Measurements from ENCODE around the gene CHPF2. TPM values are rescaled to one million over a fixed set of nuclear protein-coding genes. Genes with fewer than 3 reads are reported as not detected.

The CHPF2 gene
- total RNA-seq, 1 experiment from 2014 or later: 26.5 TPM

DNA sequence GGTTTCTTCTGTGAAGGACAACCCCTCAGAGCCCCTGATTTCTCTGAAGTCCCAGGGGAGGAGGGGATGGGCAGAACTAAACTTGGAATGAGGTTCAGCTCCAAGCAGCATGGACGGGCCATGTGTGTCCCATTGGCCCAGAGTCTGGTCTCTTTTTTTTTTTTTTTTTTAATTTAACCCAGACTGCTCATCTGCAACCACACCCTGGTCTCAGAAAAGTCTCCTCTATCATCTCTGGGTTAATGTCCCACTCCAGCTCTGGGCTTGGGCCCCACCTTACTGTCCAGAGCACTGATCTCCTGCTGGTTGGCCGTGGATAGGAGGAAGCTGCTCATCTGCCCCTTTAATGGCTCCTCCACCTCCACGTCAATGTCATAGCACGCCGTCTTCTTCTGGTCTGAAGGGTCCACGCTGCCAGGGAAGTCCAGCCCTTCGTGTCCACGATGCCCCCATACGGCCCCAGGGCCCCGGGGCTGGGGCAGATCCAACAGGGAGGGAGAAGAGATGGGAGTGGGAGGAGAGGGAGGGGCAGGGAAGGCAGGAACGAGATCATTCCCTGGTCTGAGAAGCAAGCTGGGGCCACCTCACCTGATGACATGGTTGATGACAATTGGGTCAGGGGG, 7.7 kb downstream of the CHPF2 start:
- Histone ChIP-seq H3K27me3 (no peaks in the 10 kb centered on the region), H3K4me3 (no peak overlapping the region), H3K9me3 (no peaks in the 10 kb centered on the region), H3K36me3 (peaks cover 7% of the 10 kb centered on the region)
- no peak for DNase-seq

DNA sequence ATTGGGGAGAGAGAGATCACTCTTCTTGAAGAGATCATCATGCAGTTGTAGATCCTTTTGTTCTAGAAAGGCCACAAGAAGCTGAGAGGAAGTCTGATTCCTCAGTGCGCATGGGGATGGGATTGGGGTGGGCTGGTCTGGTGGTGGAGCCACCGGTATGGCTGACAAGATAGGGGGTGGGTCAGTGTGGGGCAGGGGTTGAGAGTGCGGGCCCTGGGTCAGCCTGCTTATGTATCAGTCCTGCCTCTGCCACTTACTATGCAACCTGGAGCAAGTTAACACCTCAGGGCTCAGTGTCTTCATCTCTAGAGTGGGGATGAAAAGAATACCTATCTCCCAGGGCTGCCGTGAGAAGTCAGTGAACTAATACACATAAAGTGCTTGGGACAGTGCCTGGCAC, 8.3 kb downstream of the CHPF2 start:
- no peak for DNase-seq
- Histone ChIP-seq H3K27me3 (no peaks in the 10 kb centered on the region), H3K9me3 (no peaks in the 10 kb centered on the region), H3K36me3 (peaks cover 7% of the 10 kb centered on the region), H3K4me3 (no peak overlapping the region)

DNA sequence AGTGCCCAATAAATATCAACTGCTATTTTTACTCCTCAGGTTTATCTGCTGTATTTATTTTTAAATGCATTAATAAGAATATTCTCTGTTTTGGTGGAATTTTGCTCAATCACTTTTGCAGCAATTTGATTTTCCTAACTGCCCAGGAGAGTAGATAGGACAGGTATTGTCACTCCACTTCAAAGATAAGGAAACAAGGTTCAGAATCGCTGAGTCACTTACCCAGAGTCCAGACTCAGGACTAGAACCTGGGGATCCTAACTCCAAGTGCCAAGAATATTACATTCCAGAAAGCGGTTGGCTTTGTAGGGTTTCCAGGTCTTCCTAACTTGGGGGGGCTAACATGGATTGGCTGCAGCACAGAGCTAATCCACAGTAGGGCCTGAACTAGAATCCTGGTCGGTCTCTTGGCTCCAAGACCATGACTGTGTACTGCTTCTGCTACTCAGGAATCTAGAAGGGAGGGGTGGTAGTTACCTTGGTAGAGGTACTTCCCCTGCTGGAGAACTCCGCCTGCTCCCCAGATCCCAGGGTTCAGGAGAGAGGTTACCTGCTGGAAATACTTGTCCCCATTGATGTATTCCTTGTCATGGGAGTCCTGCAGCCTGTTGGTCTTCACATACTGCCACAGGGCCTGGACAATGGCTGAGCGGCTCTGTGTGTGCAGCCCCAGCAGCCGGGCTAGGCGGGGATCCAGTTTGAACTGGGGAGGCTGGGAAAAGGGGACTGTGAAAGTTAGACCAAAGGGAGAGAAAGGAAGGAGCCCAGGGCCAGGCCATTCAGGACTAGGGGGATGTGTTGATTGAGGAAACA, 8.9 kb downstream of the CHPF2 start:
- H3K4me3 ChIP-seq: no peak overlapping the region
- H3K27me3 ChIP-seq: no peaks in the 10 kb centered on the region
- no peak for DNase-seq
- H3K9me3 ChIP-seq: no peaks in the 10 kb centered on the region
- peaks cover 5% of the 10 kb centered on the region for H3K36me3 ChIP-seq

DNA sequence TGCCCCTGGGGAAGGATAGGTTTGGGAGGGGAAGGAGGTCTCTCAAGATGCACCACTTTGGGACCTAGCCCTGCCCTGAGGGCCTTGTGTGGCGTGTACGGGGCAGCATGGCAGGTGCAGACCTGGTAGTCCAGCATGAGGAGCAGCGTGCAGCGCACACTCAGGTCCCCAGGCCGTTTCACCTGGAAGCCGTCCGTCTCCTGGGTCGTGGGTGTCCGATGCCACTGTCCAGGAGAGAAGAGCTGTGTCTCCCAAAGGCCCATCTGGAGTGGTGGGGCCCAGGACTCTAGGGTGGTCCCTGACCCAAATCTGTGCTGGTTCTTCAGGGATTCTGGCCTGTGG, 9.4 kb downstream of the CHPF2 start:
- Histone ChIP-seq H3K4me3 (no peak overlapping the region), H3K9me3 (no peaks in the 10 kb centered on the region), H3K36me3 (peaks cover 4% of the 10 kb centered on the region; the same call in 1 of the 2 replicates), H3K27me3 (no peaks in the 10 kb centered on the region)
- DNase-seq: no peak

DNA sequence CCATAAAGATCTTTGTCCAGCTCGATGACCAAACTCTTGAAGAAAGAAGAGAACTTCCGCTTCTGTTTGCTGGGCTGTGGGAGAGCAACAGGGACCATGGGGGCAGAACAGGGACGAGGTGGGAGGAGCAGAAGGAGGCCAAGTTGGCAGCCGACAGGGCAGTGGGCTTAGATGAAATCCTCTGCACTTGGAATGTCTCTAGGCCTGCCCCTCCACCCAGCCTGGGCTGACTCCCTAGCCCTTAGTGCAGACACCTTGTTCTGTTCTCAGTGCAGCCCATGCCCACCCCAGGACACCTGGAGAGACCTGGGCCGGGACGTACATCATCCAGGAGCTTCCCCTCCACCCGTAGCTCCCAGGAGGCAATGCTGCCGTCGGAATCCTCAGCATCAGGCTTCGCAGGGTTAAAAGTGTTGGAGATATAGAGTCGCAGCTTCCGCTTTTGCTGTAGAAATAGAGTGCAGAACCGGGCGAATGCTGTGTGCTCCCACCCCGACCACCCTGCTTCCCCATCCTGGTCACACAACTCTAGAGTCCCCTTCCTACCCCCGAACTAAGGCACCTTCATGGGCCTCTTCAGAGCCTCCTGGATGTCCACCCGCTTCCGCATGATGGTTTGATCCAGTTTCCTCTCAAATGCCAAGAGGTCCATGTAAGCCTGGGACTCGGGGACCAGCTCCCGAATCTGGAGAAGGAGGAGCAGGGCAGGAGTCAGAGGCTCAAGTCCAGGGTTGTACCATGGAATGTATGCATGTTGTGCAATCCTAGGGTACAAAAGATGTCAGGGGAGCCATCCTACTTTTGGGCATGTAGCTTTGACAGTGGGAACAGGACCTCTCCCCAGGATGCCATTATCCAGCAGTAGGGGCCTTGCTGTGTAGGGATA, 10.1 kb downstream of the CHPF2 start:
- Histone ChIP-seq H3K27me3 (no peaks in the 10 kb centered on the region), H3K9me3 (no peaks in the 10 kb centered on the region), H3K36me3 (no peaks in the 10 kb centered on the region), H3K4me3 (no peak overlapping the region)
- no peak for DNase-seq

DNA sequence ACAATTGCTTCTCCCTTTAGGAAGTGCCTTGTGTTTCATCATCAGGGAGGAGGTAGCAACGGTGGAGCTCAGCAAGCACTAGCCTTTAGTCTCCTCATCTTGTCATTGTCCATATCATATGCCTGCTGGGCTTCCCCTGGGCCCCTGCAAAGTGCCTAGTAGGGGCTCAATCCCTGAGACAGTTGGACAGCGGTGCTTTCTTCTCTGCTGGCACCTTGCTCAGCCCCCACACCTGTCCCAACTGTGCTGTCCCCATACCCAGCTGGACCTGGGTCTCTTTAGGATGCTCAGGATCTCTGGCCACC, 10.7 kb downstream of the CHPF2 start:
- no peaks in the 10 kb centered on the region for H3K27me3 ChIP-seq
- no peaks in the 10 kb centered on the region for H3K9me3 ChIP-seq
- H3K36me3 ChIP-seq: no peaks in the 10 kb centered on the region
- H3K4me3 ChIP-seq: no peak overlapping the region
- no peak for DNase-seq

DNA sequence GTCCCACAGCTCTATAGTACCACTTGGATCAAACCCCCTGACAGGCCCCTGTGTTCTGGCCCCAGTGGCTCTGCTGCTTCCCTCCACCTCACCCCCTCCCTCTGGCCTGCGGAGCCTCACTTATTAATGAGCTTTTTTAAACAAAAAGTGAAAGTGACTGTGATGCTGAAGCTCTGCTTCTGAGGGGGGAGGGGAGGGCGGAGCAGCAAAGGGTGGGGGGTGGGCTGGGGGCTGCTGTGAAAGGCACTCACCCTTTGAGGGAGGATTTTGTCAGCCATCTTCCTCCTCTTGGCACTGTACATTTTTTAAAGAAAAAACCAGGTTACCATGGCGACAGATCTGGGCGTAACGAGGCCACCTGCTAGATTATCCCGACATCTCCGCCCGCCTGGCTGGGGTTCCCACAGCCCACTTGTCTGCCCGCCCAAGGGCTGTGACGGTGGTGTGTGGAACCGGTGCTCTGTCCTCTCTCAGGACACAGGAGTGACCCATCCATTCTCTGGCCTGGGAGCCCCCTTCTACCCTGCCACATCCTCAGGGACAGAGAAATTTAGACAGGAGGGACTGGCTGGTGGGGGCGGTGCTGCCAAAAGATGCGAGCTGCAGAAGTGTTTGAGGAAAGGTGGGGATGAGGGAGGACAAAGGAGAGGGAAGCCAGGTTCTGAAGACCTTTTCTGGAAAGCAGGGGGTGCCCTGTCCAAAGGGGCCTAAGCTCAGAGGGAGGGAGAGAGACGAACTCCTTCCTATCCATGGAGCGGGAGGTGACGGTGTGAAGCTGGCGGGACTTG, 11.3 kb downstream of the CHPF2 start:
- H3K4me3 ChIP-seq: no peak overlapping the region
- no peak for DNase-seq
- H3K27me3 ChIP-seq: no peaks in the 10 kb centered on the region
- H3K9me3 ChIP-seq: no peaks in the 10 kb centered on the region
- no peaks in the 10 kb centered on the region for H3K36me3 ChIP-seq

DNA sequence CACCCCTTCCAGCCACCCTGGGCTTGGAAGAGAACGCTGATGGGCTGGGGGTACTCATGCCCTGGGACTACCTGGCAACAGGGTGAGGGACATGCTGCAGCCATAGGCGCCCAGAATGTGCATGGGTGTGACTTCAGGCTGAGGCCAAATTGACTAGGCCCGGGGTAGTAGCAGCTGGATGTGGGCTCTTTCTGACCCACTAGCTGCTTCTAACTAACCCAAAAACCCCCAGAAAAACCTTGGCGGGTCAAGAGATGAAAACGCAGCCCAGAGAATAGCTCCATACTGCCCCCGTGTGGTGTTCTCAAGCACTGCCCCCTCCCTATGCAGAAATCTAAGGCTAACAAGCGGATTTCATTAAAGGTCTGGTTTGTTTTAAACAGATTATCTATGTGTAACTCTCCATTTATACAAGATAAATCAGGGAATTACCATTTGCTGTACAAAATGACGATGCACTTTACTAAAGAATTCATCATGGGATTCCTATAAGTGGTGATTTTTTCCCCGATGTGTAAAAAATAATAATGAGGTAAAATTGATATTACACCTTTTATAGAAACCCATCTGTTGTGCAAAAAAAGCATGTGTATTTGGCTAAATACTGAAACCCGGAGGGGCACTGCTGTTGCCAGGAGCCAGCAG, 12.0 kb downstream of the CHPF2 start:
- DNase-seq: no peak
- Histone ChIP-seq H3K9me3 (no peaks in the 10 kb centered on the region), H3K27me3 (no peaks in the 10 kb centered on the region), H3K36me3 (no peaks in the 10 kb centered on the region), H3K4me3 (no peak overlapping the region)

DNA sequence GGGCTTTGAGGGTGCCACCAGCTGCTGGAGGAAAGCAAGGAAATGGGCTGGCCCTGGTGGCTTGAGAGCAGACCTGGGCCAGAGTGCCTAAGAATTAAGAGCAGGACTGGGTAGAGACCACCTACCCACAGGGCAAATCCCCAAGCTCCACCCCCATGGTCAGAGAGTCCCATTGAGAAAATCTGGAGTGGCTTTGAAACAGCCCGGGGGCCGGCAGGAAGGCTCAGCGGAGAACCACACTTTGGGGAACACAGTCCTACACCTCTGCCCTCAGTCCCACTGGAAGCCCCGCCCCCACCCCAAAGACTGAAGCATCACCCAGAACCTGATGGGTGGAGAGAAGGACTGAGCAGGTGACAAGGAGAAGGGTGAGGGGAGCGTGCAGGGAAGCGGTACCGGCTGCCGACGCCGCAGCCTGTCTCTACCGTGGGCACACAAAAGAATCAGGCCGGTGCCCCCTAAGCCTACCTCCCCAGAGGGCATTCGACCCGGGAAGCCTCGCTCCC, 12.6 kb downstream of the CHPF2 start:
- Histone ChIP-seq H3K27me3 (no peaks in the 10 kb centered on the region), H3K4me3 (no peak overlapping the region), H3K9me3 (no peaks in the 10 kb centered on the region), H3K36me3 (no peaks in the 10 kb centered on the region)
- DNase-seq: no peak

DNA sequence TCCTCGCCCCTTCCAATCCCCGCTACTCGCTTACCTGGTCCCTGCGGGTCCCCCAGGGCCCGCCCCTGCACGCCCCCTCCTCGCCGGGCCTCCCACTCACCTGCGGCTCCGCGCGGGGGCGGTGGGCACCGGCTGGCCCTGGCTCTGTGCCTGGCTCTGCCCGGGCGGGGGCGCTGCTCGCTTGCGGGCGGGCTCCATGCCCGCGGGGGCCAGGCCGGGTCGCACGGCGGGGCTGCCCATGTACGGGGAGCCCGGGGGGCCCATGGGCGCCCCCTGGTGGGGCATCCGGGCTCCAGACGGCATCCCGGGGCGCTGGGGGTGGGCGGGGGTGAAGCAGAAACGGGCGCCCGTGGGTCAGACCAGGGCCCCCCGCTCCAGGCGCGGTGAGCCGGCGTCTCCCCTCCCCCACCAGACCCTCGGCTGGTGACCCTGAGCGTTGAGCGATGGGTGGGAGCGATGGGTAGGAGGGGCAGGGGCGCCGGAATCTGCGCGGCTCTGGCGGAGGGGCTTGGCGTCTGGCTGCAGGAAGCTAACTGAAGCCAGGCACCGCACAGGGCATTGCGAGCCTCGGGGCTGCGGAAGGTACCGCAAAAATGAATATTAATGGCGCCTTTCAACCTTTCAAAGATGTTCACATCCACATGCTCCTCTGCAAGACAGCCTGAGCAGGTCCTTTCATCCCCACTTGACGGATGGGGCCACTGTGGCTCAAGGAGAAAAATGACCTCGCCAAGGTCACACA, 13.2 kb downstream of the CHPF2 start:
- H3K4me3 ChIP-seq: no peak overlapping the region
- DNase-seq: peak; percentile 21
- H3K36me3 ChIP-seq: no peaks in the 10 kb centered on the region
- no peaks in the 10 kb centered on the region for H3K27me3 ChIP-seq
- no peaks in the 10 kb centered on the region for H3K9me3 ChIP-seq

DNA sequence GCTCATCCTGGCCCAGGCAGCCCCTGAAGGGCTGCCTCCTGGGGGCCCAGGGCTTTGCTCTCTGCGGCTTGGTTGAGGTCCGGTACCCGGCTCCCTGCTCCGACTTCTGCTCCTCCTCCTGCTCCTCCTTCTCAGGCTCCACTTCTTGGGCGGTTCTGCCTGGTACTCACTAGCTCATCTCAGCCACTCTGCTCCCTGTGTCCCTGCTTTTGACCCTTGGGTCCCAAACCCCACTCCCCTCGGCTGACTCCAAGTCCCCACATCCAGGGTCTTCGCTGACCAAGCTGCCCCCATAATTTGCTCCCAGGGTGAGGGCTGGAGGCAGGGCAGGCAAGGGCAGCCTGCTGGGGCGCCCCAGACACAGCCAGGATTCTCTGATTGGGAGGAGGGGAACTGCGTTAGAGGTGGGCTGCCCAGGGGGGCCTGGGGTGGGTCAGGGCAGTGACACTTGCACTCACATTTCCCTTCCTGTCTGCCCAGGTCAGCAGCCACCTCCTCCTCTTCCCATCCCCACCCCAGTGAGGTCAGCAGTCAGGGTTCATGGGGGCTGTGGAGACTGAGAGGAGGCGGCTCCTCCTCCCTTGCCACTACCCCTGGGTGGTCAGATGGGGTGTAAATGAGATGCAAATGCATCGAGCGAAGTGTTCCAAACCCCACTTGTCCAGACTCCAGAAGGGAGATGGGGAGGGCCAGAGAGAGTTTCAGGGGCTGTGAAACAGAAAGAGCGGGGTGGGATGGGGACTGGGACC, 14.0 kb downstream of the CHPF2 start:
- Histone ChIP-seq H3K4me3 (no peak overlapping the region), H3K9me3 (no peaks in the 10 kb centered on the region), H3K27me3 (no peaks in the 10 kb centered on the region), H3K36me3 (no peaks in the 10 kb centered on the region)
- no peak for DNase-seq

DNA sequence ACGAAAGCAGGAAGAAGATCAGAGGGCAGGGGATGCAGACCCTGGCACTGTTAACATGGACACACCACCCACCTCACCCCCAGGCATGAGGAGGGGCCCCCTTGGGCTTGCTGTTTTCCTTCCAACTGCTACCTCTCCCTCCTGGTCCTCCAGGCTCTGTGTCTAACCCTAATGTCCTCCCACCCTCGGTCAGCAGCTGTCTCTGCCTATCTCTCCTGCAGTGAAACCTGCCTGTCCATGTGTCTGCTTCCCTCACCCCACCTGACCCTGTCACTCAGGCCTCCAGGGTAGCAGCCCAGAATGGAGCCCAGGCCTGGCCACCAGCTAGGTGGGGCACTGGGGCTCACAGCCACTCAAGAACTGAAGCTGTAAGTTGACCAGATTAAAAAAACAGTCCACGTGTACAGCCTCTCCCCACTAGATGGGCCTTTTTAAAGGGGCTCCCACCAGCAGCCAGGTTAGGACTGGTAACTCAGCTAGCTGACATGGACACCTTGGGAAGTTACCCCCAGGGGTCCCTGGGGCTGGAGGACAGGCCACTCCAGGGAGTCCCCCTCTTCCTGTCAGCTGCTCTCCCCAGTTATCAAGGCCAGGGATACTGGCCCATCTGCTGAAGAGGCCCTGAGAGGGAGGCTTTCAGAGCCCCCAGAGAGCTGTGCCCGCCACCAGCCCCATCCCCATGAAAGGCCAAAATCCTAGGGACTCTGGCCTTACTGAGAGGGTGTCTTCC, 14.7 kb downstream of the CHPF2 start:
- DNase-seq: no peak
- Histone ChIP-seq H3K4me3 (no peak overlapping the region), H3K27me3 (no peaks in the 10 kb centered on the region), H3K36me3 (no peaks in the 10 kb centered on the region), H3K9me3 (no peaks in the 10 kb centered on the region)

DNA sequence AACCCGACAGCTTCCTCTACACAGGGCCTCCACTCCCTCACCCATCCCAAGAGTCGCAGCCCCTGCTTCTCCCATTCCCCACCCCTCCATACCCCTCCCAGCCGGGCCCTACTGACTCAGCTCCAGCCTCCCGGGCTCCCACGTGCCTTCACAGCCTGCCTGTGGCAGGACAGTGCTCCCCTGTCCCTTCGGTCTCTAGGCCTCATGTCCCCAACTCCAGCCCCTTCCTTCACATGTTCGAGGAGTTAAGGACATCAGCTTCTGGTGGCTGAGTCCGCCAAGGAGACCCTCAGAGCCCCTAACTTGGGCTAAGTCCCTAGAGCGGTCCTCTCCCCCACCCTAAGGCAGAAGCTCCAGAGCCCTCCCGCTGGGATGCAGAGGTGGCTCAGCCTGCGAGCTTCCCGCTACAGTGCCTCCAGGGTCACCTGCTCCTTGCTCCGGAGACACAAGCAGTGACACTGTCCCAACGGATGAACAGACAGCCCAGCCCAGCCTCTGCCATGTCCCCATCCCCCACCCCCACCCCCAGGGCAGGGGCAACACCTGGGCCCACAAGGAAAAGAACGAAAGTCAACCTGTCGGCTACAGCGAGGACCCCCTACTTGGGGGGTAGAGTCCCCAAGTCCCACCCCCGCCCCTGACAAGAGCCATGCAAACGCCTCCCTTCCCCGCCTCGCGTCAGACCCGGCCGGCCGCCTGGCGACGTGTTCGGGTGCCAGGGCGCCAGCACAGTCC, 15.5 kb downstream of the CHPF2 start:
- Histone ChIP-seq H3K4me3 (peak overlapping the region; percentile 47), H3K36me3 (no peaks in the 10 kb centered on the region), H3K27me3 (no peaks in the 10 kb centered on the region), H3K9me3 (no peaks in the 10 kb centered on the region)
- DNase-seq: no peak

All from MG63 (cell line).